Activated naive CD8-positive, alpha-beta T cell (primary cell): ENCODE data around the gene KLHL18.
"Not testable (repeated sequence)": the region's sequence is repeated elsewhere in the genome, so short reads cannot be mapped to it uniquely, and the experiment has no call there.

ENCODE experiments used
- H3K27ac Mint-ChIP-seq: one replicate; pipeline ENCODE4 v1.8.0; 2021; ENCODE audit warnings: mixed read lengths
- H3K27me3 Mint-ChIP-seq: one replicate; pipeline ENCODE4 v1.8.0; 2021; ENCODE audit warnings: mixed read lengths
- H3K36me3 Mint-ChIP-seq: one replicate; pipeline ENCODE4 v1.8.0; 2021; ENCODE audit warnings: mixed read lengths
- H3K4me1 Mint-ChIP-seq: one replicate; pipeline ENCODE4 v1.8.0; 2021; ENCODE audit warnings: low read depth, mixed read lengths
- H3K4me3 Mint-ChIP-seq: one replicate; pipeline ENCODE4 v1.8.0; 2021; ENCODE audit warnings: mild to moderate bottlenecking, mixed read lengths
- H3K9me3 Mint-ChIP-seq: one replicate; pipeline ENCODE4 v1.8.0; 2021; ENCODE audit warnings: low read depth, mixed read lengths

Gene KLHL18

DNA sequence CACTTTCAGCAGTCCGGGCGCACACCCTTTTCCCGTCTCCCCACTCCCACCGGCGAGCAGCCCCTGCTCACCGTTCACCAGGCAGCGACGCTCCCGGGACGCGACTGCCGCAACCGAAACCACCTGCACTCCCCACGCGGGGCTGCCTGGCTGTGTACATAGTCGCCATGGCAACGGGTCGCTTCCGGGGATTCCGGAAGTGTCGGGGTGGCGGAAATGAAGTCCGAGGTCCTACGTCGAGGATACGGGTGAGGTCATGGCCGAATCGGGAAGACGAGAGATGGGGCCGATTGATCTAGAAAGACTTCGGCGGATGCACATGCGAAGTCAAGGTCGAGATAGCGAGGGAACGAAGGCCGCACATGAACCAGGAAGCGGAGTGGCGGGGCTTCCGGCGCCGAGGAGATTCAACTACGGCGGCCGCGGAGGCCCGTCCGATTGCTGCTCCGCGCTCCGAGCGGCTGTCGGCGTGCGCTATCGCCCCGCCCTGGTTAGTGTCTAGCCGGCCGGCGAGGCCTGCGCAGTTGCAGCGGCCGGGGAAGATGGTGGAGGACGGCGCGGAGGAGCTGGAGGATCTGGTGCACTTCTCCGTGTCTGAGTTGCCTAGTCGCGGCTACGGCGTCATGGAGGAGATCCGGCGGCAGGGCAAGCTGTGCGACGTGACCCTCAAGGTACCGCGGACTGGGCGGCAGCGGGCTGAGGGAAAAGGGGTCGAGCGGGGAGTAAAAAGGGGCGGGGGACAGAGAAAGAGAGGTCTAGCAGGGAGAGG, at the start of gene KLHL18, which contains the start of gene KIF9:
Gene KLHL18, plus strand, starts transcription at position 521 of the 769 bp plus-strand sequence. Its CDS starts 22 bp downstream, at position 543.
Gene KIF9, minus strand, starts transcription at position 376 of the 769 bp plus-strand sequence. CDS start 5,425 bp downstream, outside the sequence.
- H3K27me3 Mint-ChIP-seq: no peaks in the 10 kb centered on the region
- peak within 1 kb of the TSS; percentile 99 for H3K27ac Mint-ChIP-seq
- peaks cover 42% of the 10 kb centered on the region for H3K4me1 Mint-ChIP-seq
- no peaks in the 10 kb centered on the region for H3K36me3 Mint-ChIP-seq
- H3K9me3 Mint-ChIP-seq: no peaks in the 10 kb centered on the region
- peak within 1 kb of the TSS; percentile 99 for H3K4me3 Mint-ChIP-seq

DNA sequence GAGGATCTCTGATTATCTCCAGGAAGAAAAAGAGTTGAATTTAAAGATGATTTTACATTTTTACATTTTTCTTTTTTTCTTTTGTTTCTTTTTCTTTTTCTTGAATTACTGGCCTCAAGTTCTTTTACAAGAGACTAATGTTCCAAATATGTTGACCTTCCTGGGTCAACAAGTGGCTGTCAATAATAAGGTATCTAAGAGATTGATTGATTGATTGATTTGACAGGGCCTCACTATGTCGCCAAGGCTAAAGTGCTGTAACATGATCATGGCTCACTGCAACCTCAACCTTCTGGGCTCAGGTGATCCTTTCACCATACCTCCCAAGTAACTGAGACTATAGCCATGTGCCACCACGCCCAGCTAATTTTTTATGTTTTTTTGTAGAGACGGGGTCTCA, 44.7 kb upstream of the KLHL18 start:
- no peak overlapping the region for H3K27ac Mint-ChIP-seq
- H3K9me3 Mint-ChIP-seq: no peaks in the 10 kb centered on the region
- no peaks in the 10 kb centered on the region for H3K4me1 Mint-ChIP-seq
- H3K36me3 Mint-ChIP-seq: no peaks in the 10 kb centered on the region
- H3K27me3 Mint-ChIP-seq: no peaks in the 10 kb centered on the region
- H3K4me3 Mint-ChIP-seq: no peak overlapping the region

DNA sequence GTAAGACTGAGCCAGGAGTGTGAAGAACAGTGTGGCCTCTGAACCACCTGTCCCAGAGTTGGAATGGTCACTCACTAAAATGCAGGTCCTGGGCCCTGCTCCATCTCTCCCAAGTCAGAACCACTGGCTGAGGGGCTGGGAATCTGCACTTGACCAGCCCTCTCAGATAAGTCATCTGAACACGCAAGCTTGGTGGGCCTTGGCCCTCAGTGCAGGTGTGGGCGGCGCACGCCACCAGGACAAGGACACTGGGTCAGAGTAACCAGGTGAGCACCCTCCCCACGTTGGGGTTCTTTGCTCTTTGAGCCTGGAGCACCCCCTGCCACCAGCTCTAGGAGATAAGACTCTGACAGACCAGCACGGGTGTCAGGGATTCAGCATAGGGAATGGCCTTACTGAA, 42.8 kb upstream of the KLHL18 start:
- no peaks in the 10 kb centered on the region for H3K9me3 Mint-ChIP-seq
- no peak overlapping the region for H3K4me3 Mint-ChIP-seq
- H3K4me1 Mint-ChIP-seq: no peaks in the 10 kb centered on the region
- no peaks in the 10 kb centered on the region for H3K27me3 Mint-ChIP-seq
- no peaks in the 10 kb centered on the region for H3K36me3 Mint-ChIP-seq
- no peak overlapping the region for H3K27ac Mint-ChIP-seq

DNA sequence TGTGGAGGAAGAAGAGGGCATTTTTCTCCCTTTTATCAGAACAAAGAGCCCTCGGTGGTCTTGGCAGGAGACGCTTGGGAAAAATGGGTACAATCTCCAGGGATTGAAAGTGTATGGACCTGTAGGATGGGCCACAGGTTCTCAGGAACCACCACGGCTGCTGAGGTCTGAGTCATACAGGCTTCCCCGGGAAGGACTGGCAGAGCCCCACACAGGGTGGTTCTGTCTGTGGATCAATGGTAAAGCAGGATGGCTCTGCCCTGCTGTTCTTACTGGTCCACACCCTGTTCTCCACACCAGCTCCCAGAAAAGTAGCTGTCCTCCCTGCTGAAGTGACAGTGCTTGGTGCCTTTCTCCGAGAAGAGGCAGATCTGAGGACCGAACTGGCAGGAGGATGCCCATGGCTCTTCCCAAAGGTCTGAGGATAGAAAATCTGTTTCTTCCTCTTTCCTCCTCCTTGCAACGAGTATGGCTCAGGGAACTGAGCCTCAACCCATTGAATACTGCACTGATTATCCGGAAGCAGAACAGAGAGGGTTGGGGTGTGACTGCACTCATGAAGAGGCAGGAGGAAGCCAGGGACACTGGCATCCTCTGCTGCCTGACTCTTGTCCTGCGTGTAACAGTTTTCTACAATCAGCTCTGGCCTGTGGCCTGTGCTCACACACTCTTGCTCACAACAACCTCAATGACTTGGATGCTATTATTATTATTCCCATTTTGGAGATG, 39.2 kb upstream of the KLHL18 start:
- no peaks in the 10 kb centered on the region for H3K27me3 Mint-ChIP-seq
- H3K27ac Mint-ChIP-seq: no peak overlapping the region
- H3K9me3 Mint-ChIP-seq: no peaks in the 10 kb centered on the region
- H3K36me3 Mint-ChIP-seq: no peaks in the 10 kb centered on the region
- no peaks in the 10 kb centered on the region for H3K4me1 Mint-ChIP-seq
- no peak overlapping the region for H3K4me3 Mint-ChIP-seq

DNA sequence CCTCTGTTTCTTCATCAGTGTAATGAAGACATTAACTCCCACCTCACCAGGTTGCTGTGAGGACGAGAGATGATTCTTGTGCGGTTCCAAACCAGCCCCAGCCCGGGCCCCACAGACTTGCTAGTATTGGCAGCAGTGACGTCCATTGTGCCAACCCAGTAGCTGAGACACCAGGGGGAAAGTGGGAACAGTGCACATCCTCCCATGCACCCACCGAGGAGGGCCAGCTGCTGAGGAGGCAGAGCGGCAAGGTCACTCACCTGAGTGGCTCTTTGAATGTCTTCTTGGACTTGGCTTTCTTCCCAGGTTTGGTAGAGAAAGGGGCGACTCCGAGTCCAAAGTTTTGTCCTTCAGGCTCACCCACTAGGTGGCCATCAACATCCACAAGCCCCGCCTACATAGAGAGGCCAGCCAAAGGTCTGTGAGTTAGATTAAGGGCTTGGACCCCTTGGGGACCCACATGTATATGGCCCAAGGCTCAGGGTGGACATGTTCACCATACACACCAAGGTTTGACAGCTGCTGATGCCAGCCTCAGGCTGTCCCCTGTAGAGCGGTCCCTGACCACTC, 38.1 kb upstream of the KLHL18 start:
- Mint-ChIP-seq H3K27me3 (no peaks in the 10 kb centered on the region), H3K9me3 (no peaks in the 10 kb centered on the region), H3K36me3 (no peaks in the 10 kb centered on the region), H3K4me1 (no peaks in the 10 kb centered on the region), H3K4me3 (no peak overlapping the region), H3K27ac (no peak overlapping the region)

DNA sequence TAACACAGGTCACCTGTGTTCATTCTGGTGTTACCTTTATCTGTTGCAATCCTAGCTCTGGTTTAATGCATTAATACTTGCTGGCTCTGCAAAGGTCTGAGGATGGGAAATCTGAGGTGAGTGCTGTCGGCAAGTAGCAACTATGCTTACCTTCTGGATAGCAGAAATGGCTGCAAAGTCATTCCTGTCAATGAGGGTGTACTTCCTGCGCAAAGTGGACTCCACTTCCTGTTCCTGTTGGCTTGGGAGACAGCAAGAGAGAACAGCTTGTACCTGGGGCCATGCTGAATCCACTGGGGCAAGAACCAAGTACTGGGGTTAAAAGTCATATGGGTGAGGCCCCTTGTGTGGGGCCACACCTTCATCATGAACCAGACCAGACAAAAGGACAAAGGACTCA, 37.5 kb upstream of the KLHL18 start:
- H3K36me3 Mint-ChIP-seq: no peaks in the 10 kb centered on the region
- no peaks in the 10 kb centered on the region for H3K9me3 Mint-ChIP-seq
- H3K27me3 Mint-ChIP-seq: no peaks in the 10 kb centered on the region
- no peaks in the 10 kb centered on the region for H3K4me1 Mint-ChIP-seq
- H3K4me3 Mint-ChIP-seq: no peak overlapping the region
- H3K27ac Mint-ChIP-seq: no peak overlapping the region

DNA sequence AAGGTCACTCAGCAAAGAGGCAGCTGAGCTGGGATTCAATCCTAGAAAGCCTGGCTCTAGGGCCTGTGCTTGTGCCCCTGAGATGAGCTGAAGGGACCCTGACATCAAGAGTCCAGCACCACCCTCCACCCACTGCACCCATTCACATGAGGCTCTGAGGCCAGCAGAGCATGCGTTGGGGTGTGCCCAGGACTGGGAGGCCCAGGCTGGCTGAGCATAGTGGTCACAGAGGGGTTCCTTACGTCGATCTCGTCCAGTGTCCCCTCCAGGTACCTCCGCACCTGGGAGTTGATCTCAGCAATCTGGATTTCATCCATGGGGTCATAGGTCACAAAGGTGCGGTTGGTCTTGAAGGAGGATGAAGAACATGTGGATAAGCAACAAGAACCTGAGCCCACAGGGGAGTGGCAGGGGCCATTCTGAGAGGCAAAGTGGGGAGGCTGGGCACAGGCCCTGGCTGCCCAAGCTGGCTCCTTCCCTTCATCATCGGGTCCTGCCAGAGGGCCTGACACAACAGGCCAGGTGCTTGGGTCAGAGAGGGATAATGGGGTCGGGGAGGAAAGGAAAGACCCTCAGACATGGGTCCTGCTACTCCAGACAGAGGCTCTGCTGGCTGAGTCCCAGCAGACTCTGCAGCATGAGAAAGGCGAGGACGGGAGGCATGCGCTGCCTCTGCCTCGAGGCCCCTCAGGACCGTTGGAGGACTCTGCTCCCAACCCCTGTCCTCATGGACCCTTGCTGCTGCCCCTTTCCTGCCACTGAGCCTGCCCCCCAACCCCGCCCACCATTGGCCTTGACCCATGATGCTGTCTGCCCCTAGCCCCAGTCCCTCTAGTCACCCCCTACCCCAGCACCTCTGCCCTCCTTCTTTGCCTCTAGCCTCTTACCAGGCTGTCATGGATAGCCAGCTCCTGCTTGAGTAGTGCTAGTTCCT, 35.3 kb upstream of the KLHL18 start:
- Mint-ChIP-seq H3K27ac (no peak overlapping the region), H3K9me3 (no peaks in the 10 kb centered on the region), H3K36me3 (no peaks in the 10 kb centered on the region), H3K4me1 (no peaks in the 10 kb centered on the region), H3K27me3 (no peaks in the 10 kb centered on the region), H3K4me3 (no peak overlapping the region)

DNA sequence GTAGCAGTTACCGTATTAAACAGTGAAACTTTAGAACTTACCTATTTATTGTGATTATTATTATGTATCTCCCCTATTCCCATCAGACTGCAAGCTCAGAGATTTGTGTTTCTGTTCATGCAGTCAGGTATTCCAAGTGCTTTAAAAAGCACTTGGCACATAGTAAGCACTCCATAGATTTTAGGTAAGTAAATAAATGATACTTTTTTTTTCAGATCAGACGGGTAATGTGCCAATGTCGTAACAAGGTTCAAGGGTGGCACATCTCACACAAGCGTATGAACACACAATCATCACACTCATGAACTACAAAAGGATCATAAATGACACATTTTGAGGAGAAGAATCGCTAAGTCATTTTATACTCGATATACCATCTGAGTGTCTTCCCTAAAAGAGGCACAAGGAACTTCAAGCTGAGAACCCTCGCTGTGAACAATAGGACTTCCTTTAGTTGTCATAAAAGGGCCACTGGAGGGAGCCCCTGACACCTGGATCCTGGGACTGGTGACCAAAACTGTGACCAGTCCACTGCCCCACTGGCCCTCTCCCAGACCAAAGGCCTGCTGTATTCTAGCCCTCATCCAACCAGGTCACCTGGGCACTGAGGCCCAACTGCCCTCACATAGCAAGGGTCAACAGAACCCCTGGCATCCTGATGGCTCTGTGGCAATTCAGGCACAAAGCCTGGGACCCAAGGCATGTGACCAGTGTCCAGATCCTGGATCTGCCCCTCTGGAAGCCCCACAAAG, 32.3 kb upstream of the KLHL18 start:
- no peaks in the 10 kb centered on the region for H3K4me1 Mint-ChIP-seq
- no peaks in the 10 kb centered on the region for H3K36me3 Mint-ChIP-seq
- H3K4me3 Mint-ChIP-seq: no peak overlapping the region
- no peaks in the 10 kb centered on the region for H3K9me3 Mint-ChIP-seq
- H3K27ac Mint-ChIP-seq: no peak overlapping the region
- no peaks in the 10 kb centered on the region for H3K27me3 Mint-ChIP-seq

DNA sequence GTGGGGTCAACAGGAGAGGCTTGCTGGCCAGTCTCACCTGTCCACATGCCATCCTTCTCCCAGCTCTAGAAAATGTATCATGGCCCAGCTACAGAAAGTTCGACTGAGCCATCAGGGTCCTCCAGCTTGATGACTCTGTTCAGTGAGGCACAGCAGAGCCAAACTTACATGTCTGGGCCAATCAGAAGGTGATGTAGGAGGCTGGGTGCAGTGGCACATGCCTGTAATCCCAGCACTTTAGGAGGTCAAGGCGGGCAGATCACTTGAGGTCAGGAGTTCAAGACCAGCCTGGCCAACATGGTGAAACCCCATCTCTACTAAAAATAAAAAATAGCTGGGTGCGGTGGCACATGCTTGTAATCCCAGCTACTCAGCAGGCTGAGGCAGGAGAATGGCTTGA, 31.7 kb upstream of the KLHL18 start:
- not testable (repeated sequence) for H3K4me1 Mint-ChIP-seq, H3K36me3 Mint-ChIP-seq, H3K27ac Mint-ChIP-seq, H3K27me3 Mint-ChIP-seq, H3K4me3 Mint-ChIP-seq, H3K9me3 Mint-ChIP-seq

DNA sequence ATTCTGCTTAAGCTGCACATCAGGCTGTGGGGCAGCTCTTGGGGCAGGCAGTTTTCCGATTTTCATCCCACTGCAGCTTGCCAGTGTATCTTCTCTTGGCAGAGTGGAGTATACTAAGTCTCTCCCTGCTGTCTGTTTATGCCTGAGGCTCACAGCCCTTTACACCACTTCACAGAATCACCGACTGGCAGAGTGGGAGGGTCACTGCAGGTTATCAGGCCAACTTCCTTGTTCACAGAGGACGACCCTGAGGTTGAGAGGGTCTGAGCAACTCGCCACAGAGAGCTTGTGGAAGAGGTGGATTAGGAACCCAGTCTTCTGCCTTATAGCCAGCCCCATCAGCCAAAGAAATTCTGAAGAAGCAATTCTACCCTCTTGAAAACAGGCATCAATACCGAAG, 31.1 kb upstream of the KLHL18 start:
- H3K27me3 Mint-ChIP-seq: no peaks in the 10 kb centered on the region

DNA sequence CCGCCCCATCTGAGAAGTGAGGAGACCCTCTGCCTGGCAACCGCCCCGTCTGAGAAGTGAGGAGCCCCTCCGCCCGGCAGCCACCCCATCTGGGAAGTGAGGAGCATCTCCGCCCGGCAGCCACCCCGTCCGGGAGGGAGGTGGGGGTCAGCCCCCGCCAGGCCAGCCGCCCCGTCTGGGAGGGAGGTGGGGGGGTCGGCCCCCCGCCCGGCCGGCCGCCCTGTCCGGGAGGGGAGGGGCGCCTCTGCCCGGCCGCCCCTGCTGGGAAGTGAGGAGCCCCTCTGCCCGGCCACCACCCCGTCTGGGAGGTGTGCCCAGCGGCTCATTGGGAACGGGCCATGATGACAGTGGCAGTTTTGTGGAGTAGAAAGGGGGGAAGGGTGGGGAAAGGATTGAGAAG, 26.4 kb upstream of the KLHL18 start:
- H3K4me3 Mint-ChIP-seq, H3K9me3 Mint-ChIP-seq, H3K36me3 Mint-ChIP-seq, H3K4me1 Mint-ChIP-seq, H3K27me3 Mint-ChIP-seq, H3K27ac Mint-ChIP-seq: not testable (repeated sequence)

More for the DNA sequence above, 31.1 kb upstream of the KLHL18 start:
- Mint-ChIP-seq H3K4me1 (no peaks in the 10 kb centered on the region), H3K27ac (no peak overlapping the region), H3K36me3 (no peaks in the 10 kb centered on the region), H3K9me3 (no peaks in the 10 kb centered on the region), H3K4me3 (no peak overlapping the region)

DNA sequence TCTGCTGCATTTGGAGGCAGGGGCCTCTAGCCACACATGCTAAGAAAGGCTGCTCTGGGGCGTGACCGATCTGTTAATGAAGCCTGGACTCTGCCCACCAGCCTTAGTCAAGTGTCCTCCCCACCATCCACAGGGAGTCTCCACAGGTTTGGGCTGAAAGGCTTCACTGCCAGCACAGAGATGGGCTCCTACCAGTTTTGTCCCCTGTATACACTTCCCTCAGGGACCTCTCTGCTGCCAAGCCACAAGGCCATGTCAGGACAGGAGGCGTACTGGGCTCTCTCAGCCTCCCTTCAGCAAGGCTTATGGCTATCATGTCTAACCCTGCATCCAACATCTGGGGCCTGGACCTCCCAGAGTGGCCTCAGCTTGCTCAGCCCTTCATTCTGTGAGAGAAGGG, 23.6 kb upstream of the KLHL18 start:
- no peaks in the 10 kb centered on the region for H3K4me1 Mint-ChIP-seq
- H3K9me3 Mint-ChIP-seq: no peaks in the 10 kb centered on the region
- no peak overlapping the region for H3K27ac Mint-ChIP-seq
- no peaks in the 10 kb centered on the region for H3K27me3 Mint-ChIP-seq
- no peak overlapping the region for H3K4me3 Mint-ChIP-seq
- H3K36me3 Mint-ChIP-seq: no peaks in the 10 kb centered on the region

DNA sequence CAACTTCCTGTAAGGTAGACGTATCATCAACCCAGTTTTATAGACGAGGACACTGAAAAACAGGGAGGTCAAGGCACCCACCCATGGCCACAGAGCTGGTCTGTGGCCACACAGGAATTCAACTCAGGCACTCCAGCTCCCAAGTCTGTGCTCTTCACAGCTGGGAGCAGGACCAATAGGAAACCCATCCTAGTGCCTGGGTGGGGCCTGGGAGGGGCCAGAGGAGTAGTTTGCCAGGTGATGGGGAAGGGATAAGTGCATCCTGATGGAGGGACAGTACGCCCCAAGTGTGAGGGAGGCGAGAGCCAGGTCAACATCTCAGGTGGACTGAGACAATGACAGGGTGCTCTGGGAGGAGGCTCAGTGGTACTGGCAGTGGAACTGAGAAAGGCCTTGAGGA, 22.1 kb upstream of the KLHL18 start:
- no peaks in the 10 kb centered on the region for H3K27me3 Mint-ChIP-seq
- no peaks in the 10 kb centered on the region for H3K36me3 Mint-ChIP-seq
- no peaks in the 10 kb centered on the region for H3K9me3 Mint-ChIP-seq
- H3K4me1 Mint-ChIP-seq: no peaks in the 10 kb centered on the region
- H3K27ac Mint-ChIP-seq: no peak overlapping the region
- H3K4me3 Mint-ChIP-seq: no peak overlapping the region

DNA sequence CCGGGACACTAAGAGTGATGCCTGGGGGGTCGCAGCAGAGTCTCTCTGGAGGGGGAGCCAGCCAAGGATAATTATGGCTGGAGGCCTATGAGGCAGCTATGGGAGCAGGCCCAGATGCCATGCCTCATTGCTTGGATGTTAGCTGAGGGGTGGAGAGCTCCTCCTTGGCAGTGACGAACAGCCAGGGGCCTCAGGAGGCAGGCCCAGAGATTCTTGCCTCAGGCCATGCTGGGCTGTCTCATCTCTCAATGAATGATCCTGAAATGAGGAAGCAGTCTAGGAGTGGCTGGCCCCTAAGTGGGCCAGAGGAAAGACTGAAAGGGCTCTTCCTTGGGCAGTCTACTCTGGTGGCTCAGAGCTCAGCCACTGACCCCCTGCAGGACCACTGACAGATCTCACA, 21.4 kb upstream of the KLHL18 start:
- no peaks in the 10 kb centered on the region for H3K9me3 Mint-ChIP-seq
- H3K4me3 Mint-ChIP-seq: no peak overlapping the region
- H3K4me1 Mint-ChIP-seq: no peaks in the 10 kb centered on the region
- H3K27me3 Mint-ChIP-seq: no peaks in the 10 kb centered on the region
- no peaks in the 10 kb centered on the region for H3K36me3 Mint-ChIP-seq
- no peak overlapping the region for H3K27ac Mint-ChIP-seq
